HepG2 (cell line): ENCODE measurements around the gene ADAMTS12.

Experiments
- NPAS2 ChIP-seq: sonication (generic); formaldehyde crosslinking; IDR thresholded peaks from 2 replicates; pipeline ENCODE4 v1.8.0; 2022; ENCODE audit warnings: mild to moderate bottlenecking, missing genetic modification reagents, borderline replicate concordance
- POLR2AphosphoS5 ChIP-seq: IDR thresholded peaks from 2 replicates; pipeline ENCODE4 v1.6.1; 2012; ENCODE audit warnings: low read depth, low read length
- TAF1 ChIP-seq: sonication (generic); formaldehyde crosslinking; IDR thresholded peaks from 2 replicates; pipeline ENCODE4 v1.4.0; 2020; ENCODE audit warnings: missing genetic modification reagents
- ZFP36 ChIP-seq: fragments of 150-350 bp; IDR thresholded peaks from 2 replicates; pipeline ENCODE4 v1.6.1; 2018; ENCODE audit warnings: borderline replicate concordance, low read length, low read depth; ENCODE audit not compliant: partially characterized antibody
- ZNF543 ChIP-seq: sonication (generic); formaldehyde crosslinking; IDR thresholded peaks from 2 replicates; pipeline ENCODE4 v1.4.0; 2020; ENCODE audit warnings: mild to moderate bottlenecking, missing genetic modification reagents
- ZNF747 ChIP-seq: sonication (generic); formaldehyde crosslinking; IDR thresholded peaks from 2 replicates; pipeline ENCODE4 v1.8.1; 2023; ENCODE audit warnings: missing genetic modification reagents, mild to moderate bottlenecking, borderline replicate concordance
- ZNF841 ChIP-seq: sonication (generic); formaldehyde crosslinking; IDR thresholded peaks from 2 replicates; pipeline ENCODE4 v1.8.1; 2023; ENCODE audit warnings: missing genetic modification reagents, borderline replicate concordance
- TF ChIP-seq, protein P1 (sequence below): sonication (generic); formaldehyde crosslinking; IDR thresholded peaks from 2 replicates; pipeline ENCODE4 v1.5.0; 2020; ENCODE audit warnings: mild to moderate bottlenecking, missing genetic modification reagents, moderate library complexity
- TF ChIP-seq, protein P2 (sequence below): sonication (generic); formaldehyde crosslinking; IDR thresholded peaks from 2 replicates; pipeline ENCODE4 v1.4.0; 2020; ENCODE audit warnings: missing genetic modification reagents
- TF ChIP-seq, protein P3 (sequence below): sonication (generic); formaldehyde crosslinking; IDR thresholded peaks from 2 replicates; pipeline ENCODE4 v1.4.0; 2020; ENCODE audit warnings: missing genetic modification reagents, borderline replicate concordance
- TF ChIP-seq, protein P4 (sequence below): sonication (generic); formaldehyde crosslinking; IDR thresholded peaks from 2 replicates; pipeline ENCODE4 v1.5.0; 2020; ENCODE audit warnings: missing genetic modification reagents
- TF ChIP-seq, protein P5 (sequence below), 2 experiments: sonication (generic) in 1 of 2; formaldehyde crosslinking in 1 of 2; IDR thresholded peaks; 2 replicates each; pipeline versions ENCODE4 v1.4.0 to v1.6.1; 2016 to 2020; ENCODE audit warnings: borderline replicate concordance in 1 of 2, low read depth in 1 of 2, mild to moderate bottlenecking in 1 of 2, missing genetic modification reagents in 1 of 2

DNA sequence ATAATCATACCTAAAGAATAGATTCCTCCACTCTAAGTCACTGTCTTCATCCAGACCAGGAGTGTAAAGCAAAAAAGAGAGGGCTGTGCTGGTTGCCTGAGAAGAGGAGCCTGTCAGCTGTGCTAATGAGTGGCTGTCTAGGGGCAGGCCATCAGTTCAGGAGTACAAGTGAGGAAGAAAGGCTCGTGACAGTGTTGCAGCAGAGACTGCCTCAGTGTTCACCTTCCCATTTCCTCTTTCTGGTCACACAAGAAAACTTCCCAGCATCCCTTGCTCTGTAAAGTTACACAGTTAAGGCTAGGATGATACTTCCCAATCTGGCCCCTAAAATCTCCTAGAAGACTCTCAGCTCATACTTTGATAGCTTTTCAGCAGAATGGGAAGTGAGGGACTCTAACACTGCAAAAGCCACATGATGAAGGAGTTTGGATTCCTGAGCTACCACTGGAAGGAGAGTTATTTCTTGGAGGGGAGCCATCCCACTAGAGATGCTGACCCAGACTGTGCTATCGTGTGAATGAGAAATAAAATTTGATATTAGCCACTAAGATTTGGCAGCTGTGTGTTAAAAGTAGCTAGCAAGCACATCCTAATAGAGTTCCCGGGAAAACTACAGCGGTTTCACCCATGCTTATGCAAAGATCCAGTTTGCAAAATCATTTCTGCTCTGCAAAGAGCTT is 67.1 kb downstream of the ADAMTS12 start:
- TF ChIP-seq, protein P1, sequence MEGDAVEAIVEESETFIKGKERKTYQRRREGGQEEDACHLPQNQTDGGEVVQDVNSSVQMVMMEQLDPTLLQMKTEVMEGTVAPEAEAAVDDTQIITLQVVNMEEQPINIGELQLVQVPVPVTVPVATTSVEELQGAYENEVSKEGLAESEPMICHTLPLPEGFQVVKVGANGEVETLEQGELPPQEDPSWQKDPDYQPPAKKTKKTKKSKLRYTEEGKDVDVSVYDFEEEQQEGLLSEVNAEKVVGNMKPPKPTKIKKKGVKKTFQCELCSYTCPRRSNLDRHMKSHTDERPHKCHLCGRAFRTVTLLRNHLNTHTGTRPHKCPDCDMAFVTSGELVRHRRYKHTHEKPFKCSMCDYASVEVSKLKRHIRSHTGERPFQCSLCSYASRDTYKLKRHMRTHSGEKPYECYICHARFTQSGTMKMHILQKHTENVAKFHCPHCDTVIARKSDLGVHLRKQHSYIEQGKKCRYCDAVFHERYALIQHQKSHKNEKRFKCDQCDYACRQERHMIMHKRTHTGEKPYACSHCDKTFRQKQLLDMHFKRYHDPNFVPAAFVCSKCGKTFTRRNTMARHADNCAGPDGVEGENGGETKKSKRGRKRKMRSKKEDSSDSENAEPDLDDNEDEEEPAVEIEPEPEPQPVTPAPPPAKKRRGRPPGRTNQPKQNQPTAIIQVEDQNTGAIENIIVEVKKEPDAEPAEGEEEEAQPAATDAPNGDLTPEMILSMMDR (CRISPR knock-in tag): no peak
- TF ChIP-seq ZNF841 (CRISPR knock-in tag): no peak
- no peak for TF ChIP-seq ZNF747 (CRISPR knock-in tag)
- no peak for TF ChIP-seq ZNF543
- TF ChIP-seq, protein P2, sequence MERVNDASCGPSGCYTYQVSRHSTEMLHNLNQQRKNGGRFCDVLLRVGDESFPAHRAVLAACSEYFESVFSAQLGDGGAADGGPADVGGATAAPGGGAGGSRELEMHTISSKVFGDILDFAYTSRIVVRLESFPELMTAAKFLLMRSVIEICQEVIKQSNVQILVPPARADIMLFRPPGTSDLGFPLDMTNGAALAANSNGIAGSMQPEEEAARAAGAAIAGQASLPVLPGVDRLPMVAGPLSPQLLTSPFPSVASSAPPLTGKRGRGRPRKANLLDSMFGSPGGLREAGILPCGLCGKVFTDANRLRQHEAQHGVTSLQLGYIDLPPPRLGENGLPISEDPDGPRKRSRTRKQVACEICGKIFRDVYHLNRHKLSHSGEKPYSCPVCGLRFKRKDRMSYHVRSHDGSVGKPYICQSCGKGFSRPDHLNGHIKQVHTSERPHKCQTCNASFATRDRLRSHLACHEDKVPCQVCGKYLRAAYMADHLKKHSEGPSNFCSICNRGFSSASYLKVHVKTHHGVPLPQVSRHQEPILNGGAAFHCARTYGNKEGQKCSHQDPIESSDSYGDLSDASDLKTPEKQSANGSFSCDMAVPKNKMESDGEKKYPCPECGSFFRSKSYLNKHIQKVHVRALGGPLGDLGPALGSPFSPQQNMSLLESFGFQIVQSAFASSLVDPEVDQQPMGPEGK (CRISPR knock-in tag): no peak
- TF ChIP-seq NPAS2 (CRISPR knock-in tag): no peak
- TF ChIP-seq TAF1: no peak
- TF ChIP-seq, protein P3, sequence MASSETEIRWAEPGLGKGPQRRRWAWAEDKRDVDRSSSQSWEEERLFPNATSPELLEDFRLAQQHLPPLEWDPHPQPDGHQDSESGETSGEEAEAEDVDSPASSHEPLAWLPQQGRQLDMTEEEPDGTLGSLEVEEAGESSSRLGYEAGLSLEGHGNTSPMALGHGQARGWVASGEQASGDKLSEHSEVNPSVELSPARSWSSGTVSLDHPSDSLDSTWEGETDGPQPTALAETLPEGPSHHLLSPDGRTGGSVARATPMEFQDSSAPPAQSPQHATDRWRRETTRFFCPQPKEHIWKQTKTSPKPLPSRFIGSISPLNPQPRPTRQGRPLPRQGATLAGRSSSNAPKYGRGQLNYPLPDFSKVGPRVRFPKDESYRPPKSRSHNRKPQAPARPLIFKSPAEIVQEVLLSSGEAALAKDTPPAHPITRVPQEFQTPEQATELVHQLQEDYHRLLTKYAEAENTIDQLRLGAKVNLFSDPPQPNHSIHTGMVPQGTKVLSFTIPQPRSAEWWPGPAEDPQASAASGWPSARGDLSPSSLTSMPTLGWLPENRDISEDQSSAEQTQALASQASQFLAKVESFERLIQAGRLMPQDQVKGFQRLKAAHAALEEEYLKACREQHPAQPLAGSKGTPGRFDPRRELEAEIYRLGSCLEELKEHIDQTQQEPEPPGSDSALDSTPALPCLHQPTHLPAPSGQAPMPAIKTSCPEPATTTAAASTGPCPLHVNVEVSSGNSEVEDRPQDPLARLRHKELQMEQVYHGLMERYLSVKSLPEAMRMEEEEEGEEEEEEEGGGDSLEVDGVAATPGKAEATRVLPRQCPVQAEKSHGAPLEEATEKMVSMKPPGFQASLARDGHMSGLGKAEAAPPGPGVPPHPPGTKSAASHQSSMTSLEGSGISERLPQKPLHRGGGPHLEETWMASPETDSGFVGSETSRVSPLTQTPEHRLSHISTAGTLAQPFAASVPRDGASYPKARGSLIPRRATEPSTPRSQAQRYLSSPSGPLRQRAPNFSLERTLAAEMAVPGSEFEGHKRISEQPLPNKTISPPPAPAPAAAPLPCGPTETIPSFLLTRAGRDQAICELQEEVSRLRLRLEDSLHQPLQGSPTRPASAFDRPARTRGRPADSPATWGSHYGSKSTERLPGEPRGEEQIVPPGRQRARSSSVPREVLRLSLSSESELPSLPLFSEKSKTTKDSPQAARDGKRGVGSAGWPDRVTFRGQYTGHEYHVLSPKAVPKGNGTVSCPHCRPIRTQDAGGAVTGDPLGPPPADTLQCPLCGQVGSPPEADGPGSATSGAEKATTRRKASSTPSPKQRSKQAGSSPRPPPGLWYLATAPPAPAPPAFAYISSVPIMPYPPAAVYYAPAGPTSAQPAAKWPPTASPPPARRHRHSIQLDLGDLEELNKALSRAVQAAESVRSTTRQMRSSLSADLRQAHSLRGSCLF (CRISPR knock-in tag): no peak
- no peak for TF ChIP-seq POLR2AphosphoS5
- TF ChIP-seq, protein P4, sequence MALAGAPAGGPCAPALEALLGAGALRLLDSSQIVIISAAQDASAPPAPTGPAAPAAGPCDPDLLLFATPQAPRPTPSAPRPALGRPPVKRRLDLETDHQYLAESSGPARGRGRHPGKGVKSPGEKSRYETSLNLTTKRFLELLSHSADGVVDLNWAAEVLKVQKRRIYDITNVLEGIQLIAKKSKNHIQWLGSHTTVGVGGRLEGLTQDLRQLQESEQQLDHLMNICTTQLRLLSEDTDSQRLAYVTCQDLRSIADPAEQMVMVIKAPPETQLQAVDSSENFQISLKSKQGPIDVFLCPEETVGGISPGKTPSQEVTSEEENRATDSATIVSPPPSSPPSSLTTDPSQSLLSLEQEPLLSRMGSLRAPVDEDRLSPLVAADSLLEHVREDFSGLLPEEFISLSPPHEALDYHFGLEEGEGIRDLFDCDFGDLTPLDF: no peak
- TF ChIP-seq ZFP36: no peak
- TF ChIP-seq, protein P5, sequence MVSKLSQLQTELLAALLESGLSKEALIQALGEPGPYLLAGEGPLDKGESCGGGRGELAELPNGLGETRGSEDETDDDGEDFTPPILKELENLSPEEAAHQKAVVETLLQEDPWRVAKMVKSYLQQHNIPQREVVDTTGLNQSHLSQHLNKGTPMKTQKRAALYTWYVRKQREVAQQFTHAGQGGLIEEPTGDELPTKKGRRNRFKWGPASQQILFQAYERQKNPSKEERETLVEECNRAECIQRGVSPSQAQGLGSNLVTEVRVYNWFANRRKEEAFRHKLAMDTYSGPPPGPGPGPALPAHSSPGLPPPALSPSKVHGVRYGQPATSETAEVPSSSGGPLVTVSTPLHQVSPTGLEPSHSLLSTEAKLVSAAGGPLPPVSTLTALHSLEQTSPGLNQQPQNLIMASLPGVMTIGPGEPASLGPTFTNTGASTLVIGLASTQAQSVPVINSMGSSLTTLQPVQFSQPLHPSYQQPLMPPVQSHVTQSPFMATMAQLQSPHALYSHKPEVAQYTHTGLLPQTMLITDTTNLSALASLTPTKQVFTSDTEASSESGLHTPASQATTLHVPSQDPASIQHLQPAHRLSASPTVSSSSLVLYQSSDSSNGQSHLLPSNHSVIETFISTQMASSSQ (IDR thresholded peaks at IDR 0.05; ENCODE audit: low read depth): no peak
- TF ChIP-seq, protein P5 (CRISPR knock-in tag; IDR thresholded peaks at IDR 0.05; ENCODE audit: borderline replicate concordance): no peak
